ENCODE results near the gene ATF7IP2.
"Not testable (repeated sequence)": the region's sequence is repeated elsewhere in the genome, so short reads cannot be mapped to it uniquely, and the experiment has no call there.

The ATF7IP2 gene

GRCh38 chr16:10405386-10405939, 19.6 kb downstream of the ATF7IP2 start:
- peaks cover 20% of the 10 kb centered on the region for H3K9me3 Mint-ChIP-seq
- no peak overlapping the region for H3K27ac Mint-ChIP-seq
- H3K36me3 Mint-ChIP-seq, result peaks cover 23% of the 10 kb centered on the region
- peaks cover 29% of the 10 kb centered on the region for H3K4me1 Mint-ChIP-seq
- ATAC-seq (no peak), DNase-seq (ENCODE audit: low spot score in 2 of 2) (no peak)
- no peak overlapping the region for H3K4me3 Mint-ChIP-seq

GRCh38 chr16:10408824-10409381, 23.0 kb downstream of the ATF7IP2 start:
- Mint-ChIP-seq H3K4me1 (peaks cover 12% of the 10 kb centered on the region), H3K36me3 (peaks cover 14% of the 10 kb centered on the region), H3K4me3 (no peak overlapping the region), H3K9me3 (peaks cover 29% of the 10 kb centered on the region), H3K27ac (no peak overlapping the region)
- DNase-seq (ENCODE audit: low spot score in 2 of 2) (no peak), ATAC-seq (no peak)

GRCh38 chr16:10409713-10410112, 23.9 kb downstream of the ATF7IP2 start:
- Mint-ChIP-seq H3K4me1 (peaks cover 17% of the 10 kb centered on the region), H3K9me3 (peaks cover 36% of the 10 kb centered on the region), H3K36me3 (peaks cover 14% of the 10 kb centered on the region)
- H3K4me3 Mint-ChIP-seq; ATAC-seq; H3K27ac Mint-ChIP-seq; DNase-seq (ENCODE audit: low spot score in 2 of 2): not testable (repeated sequence)

- Mint-ChIP-seq H3K36me3 (peaks cover 12% of the 10 kb centered on the region), H3K27ac (no peak overlapping the region), H3K4me1 (peaks cover 17% of the 10 kb centered on the region), H3K9me3 (peaks cover 42% of the 10 kb centered on the region), H3K4me3 (no peak overlapping the region)
- DNase-seq (ENCODE audit: low spot score in 2 of 2), result no peak
- no peak for ATAC-seq
These were observed 24.6 kb downstream of the ATF7IP2 start for GRCh38 chr16:10410469-10410868.

- DNase-seq (ENCODE audit: low spot score in 2 of 2) (no peak), ATAC-seq (no peak)
- Mint-ChIP-seq H3K9me3 (peaks cover 55% of the 10 kb centered on the region), H3K4me1 (peaks cover 17% of the 10 kb centered on the region), H3K27ac (no peak overlapping the region), H3K4me3 (no peak overlapping the region), H3K36me3 (peaks cover 10% of the 10 kb centered on the region)
These were observed 27.2 kb downstream of the ATF7IP2 start for GRCh38 chr16:10412935-10413601.

- ATAC-seq; DNase-seq (ENCODE audit: low spot score in 2 of 2); H3K4me3 Mint-ChIP-seq; H3K36me3 Mint-ChIP-seq; H3K27ac Mint-ChIP-seq: not testable (repeated sequence)
- H3K4me1 Mint-ChIP-seq, result peaks cover 12% of the 10 kb centered on the region
- H3K9me3 Mint-ChIP-seq, result peaks cover 39% of the 10 kb centered on the region
These were observed 32.3 kb downstream of the ATF7IP2 start for GRCh38 chr16:10418204-10418603.

- ATAC-seq (no peak), DNase-seq (ENCODE audit: low spot score in 2 of 2) (no peak)
- Mint-ChIP-seq H3K4me1 (no peaks in the 10 kb centered on the region), H3K36me3 (peaks cover under 1% of the 10 kb centered on the region), H3K9me3 (peaks cover 29% of the 10 kb centered on the region), H3K27ac (no peak overlapping the region), H3K4me3 (no peak overlapping the region)
These were observed 33.8 kb downstream of the ATF7IP2 start for GRCh38 chr16:10419701-10420100.

GRCh38 chr16:10421596-10421995, 35.7 kb downstream of the ATF7IP2 start:
- ATAC-seq (no peak), DNase-seq (ENCODE audit: low spot score in 2 of 2) (no peak)
- Mint-ChIP-seq H3K4me3 (no peak overlapping the region), H3K4me1 (no peaks in the 10 kb centered on the region), H3K36me3 (no peaks in the 10 kb centered on the region), H3K27ac (no peak overlapping the region), H3K9me3 (peaks cover 17% of the 10 kb centered on the region)

GRCh38 chr16:10428433-10429168, 42.7 kb downstream of the ATF7IP2 start:
- H3K4me1 Mint-ChIP-seq, result no peaks in the 10 kb centered on the region
- peak overlapping the region; percentile 58 for H3K27ac Mint-ChIP-seq
- H3K36me3 Mint-ChIP-seq, result peaks cover 49% of the 10 kb centered on the region
- H3K4me3 Mint-ChIP-seq, result no peak overlapping the region
- no peak for DNase-seq (ENCODE audit: low spot score in 2 of 2)
- no peak for ATAC-seq
- H3K9me3 Mint-ChIP-seq, result no peaks in the 10 kb centered on the region

- not testable (repeated sequence) for H3K9me3 Mint-ChIP-seq; ATAC-seq; H3K4me3 Mint-ChIP-seq; H3K4me1 Mint-ChIP-seq; H3K27ac Mint-ChIP-seq; DNase-seq (ENCODE audit: low spot score in 2 of 2)
- peaks cover 55% of the 10 kb centered on the region for H3K36me3 Mint-ChIP-seq
These were observed 43.6 kb downstream of the ATF7IP2 start for GRCh38 chr16:10429299-10429969.

GRCh38 chr16:10441726-10442125, 55.9 kb downstream of the ATF7IP2 start:
- no peak for DNase-seq (ENCODE audit: low spot score in 2 of 2)
- Mint-ChIP-seq H3K9me3 (peaks cover 10% of the 10 kb centered on the region), H3K4me3 (no peak overlapping the region), H3K4me1 (no peaks in the 10 kb centered on the region), H3K36me3 (peaks cover 69% of the 10 kb centered on the region), H3K27ac (no peak overlapping the region)
- ATAC-seq, result no peak

GRCh38 chr16:10447289-10447688, 61.4 kb downstream of the ATF7IP2 start:
- peaks cover 11% of the 10 kb centered on the region for H3K9me3 Mint-ChIP-seq
- peaks cover 74% of the 10 kb centered on the region for H3K36me3 Mint-ChIP-seq

GRCh38 chr16:10452208-10453158, 66.6 kb downstream of the ATF7IP2 start:
- not testable (repeated sequence) for H3K4me3 Mint-ChIP-seq; ATAC-seq; H3K9me3 Mint-ChIP-seq; DNase-seq (ENCODE audit: low spot score in 2 of 2)
- Mint-ChIP-seq H3K36me3 (peaks cover 70% of the 10 kb centered on the region), H3K4me1 (peaks cover 26% of the 10 kb centered on the region), H3K27ac (peak overlapping the region; percentile 75)

More at GRCh38 chr16:10447289-10447688, 61.4 kb downstream of the ATF7IP2 start:
- DNase-seq (ENCODE audit: low spot score in 2 of 2) (no peak), ATAC-seq (no peak)
- Mint-ChIP-seq H3K27ac (no peak overlapping the region), H3K4me3 (no peak overlapping the region), H3K4me1 (peaks cover 14% of the 10 kb centered on the region)

- Mint-ChIP-seq H3K4me3 (no peak overlapping the region), H3K36me3 (peaks cover 66% of the 10 kb centered on the region)
These were observed 67.3 kb downstream of the ATF7IP2 start for GRCh38 chr16:10453159-10453510.

More at GRCh38 chr16:10453159-10453510, 67.3 kb downstream of the ATF7IP2 start:
- Mint-ChIP-seq H3K4me1 (peaks cover 26% of the 10 kb centered on the region), H3K9me3 (peaks cover 4% of the 10 kb centered on the region), H3K27ac (no peak overlapping the region)
- DNase-seq (ENCODE audit: low spot score in 2 of 2) (no peak), ATAC-seq (no peak)
